GM10266 (cell line): Measurements from ENCODE around the gene MMAA.
"Not testable (repeated sequence)": the region's sequence is repeated elsewhere in the genome, so short reads cannot be mapped to it uniquely, and the experiment has no call there.

Experiments used
- DNase-seq: peaks from one replicate; pipeline ENCODE4 v3.0.0; 2012; ENCODE audit errors: extremely low spot score
- CTCF ChIP-seq: IDR thresholded peaks from 2 replicates; pipeline ENCODE4 v1.5.1; 2012; ENCODE audit warnings: mild to moderate bottlenecking, low read depth; ENCODE audit not compliant: control insufficient read depth, insufficient read depth; ENCODE audit errors: missing control alignments

MMAA gene

DNA sequence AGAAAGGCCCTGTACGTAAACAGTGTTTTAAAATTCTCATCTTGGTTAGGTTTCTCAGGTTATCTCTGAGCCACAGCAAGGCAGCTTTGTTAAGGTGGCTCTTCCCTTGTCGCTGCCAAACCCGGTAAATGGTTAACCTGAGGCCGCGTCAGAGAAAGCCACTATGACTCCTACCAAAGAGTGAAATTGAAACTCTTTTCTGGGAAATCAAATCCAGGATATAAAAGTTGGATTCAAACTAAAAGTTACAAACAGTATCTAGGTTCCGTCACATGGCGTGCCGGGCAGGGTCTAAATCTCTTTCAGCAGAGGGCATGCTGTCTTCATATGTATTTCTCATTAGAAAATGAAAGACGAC, 433 bp downstream of the MMAA start:
- no peak for TF ChIP-seq CTCF

DNA sequence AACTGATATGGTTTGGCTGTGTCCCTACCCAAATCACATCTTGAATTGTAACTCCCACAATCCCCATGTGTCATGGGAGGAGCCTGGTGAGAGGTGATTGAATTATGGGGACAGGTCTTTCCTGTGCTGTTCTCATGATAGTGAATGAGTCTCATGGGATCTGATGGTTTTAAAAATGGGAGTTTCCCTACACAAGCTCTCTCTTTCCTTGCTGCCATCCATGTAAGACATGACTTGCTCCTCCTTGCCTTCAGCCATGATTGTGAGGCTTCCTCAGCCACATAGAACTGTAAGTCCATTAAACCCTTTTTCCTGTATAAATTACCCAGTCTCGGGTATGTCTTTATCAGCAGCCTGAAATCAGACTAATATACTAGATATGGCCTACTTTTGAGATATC, 2.9 kb downstream of the MMAA start:
- not testable (repeated sequence) for DNase-seq

More for the DNA sequence above, 433 bp downstream of the MMAA start:
- no peak for DNase-seq

DNA sequence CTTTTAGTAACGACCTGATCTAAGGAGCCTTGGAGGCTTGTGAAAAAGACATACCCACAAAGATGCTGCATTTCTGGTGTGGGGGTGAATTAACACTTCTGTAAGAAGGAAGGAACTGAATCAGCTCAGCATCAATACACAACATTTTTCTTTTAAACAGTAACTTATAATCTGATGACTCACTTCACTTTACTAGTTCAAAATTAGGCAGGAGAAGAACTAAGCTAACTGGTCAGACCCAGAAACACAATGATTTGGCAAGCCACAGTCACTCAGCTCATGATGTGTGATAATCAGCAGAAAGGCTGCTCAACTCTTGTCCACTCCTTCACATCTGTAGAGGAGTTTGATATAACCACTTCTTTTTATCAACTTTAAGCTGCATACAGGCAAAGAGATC, 4.6 kb downstream of the MMAA start:
- no peak for DNase-seq

DNA sequence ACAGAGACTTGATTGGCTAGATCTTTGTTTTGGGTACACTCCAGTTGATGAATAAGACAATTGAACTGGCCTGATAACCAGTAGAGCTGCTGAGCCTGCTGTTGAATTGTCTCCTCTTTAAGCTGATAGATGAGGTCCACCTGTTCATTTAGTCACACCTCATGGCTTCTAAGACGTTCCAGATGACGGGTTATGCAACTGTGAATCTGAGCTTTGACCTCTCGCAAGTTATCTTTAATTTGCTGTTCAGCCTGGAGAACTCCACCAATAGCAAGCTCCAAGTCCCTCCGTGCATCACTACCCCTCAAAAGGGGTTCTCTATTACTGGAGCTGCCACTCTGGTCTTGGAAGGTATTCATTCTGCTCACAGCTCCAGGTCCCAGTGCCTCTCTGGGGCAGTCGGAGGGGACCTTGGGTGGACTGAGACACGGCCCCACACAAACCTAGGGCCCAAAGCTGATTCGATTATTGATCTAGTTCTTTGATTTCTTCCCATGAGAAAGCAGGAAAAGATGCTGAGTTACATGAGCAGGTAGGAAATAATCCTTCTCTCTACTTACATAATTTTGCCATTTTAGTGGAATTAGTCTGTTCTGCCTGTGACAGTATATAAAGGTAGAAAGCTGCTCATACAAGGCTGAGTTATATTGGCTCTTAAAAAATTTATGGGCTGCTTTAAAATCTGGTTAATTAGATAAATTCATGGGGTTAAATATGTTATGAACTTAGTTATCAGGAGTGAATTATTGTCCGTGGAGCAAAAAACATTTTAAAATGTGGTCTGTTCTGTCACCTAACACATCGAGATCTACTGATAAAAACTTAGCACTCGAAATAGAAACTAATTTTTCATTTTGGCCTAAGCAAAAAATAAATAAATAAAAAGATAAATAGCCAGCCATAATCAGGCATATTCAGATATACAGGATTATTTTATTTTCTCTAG, 6.8 kb downstream of the MMAA start:
- DNase-seq: no peak
- no peak for TF ChIP-seq CTCF

More for the DNA sequence above, 4.6 kb downstream of the MMAA start:
- TF ChIP-seq CTCF: no peak

- no peak for DNase-seq
- TF ChIP-seq CTCF: no peak
Observed at GRCh38 chr4:145626623-145626982, 7.4 kb downstream of the MMAA start.

DNA sequence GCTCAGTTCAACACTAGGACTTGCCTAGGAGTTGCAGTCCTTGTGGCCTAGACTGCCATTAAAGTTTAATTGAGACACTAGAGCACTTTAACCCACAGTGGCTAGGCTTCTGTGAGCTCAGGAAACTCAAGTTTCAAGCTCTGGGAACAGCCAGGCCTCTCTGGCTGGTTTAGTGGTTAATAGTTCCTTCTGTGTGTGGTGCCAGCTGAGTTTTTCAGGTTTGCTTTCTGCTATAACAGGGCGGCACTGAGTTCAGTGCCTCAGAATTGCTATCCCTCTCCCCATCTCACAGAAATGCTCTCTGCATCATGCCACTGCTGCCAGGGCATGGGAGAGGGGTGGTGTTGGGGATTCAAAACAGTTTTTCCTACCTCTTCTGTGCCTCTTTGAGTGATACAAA, 15.9 kb downstream of the MMAA start:
- DNase-seq: no peak
- TF ChIP-seq CTCF: no peak

DNA sequence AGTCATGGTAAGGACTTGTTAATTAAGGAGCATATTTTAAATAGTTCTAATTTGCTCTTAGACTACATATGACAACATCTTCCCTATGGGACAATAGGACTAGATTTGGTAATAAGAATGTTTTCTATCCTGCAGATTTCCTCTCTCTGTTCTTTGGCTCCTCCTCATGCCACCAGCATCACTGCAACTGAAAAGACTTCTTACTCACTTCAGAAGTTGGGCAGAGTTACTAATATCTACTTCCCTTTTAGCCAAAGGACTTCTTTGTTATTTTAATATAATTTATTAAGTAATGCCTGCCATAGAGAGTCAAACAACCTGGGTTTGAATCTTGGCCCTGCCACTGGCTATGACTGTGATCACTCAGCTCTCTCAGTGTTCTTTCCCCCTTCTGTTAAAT, 16.4 kb downstream of the MMAA start:
- DNase-seq: no peak

More for the DNA sequence above, 16.4 kb downstream of the MMAA start:
- TF ChIP-seq CTCF: no peak
